Panc1 (cell line): ENCODE results near the gene ADGRV1. TPM values are rescaled to one million over a fixed set of nuclear protein-coding genes. Genes with fewer than 3 reads are reported as not detected.

ENCODE experiments used
- ATAC-seq: fragments of 200-7000 bp; cut with Tn5 transposase; 2 replicates; pipeline ENCODE4 v1.9.1; 2020; ENCODE audit warnings: mild to moderate bottlenecking, moderate library complexity
- BruUV-seq: library from RNA; stranded (reverse); fragments of 400-500 nt; replicated peaks from 2 replicates; lab custom pipeline; 2021; lab: Mats Ljungman, UMichigan
- CTCF ChIA-PET: fragments of 300-600 bp; sonication (Branson Sonifier 250); formaldehyde crosslinking; loops from one replicate; lab custom pipeline; 2022; ENCODE audit warnings: antibody characterized with exemption; lab: Charles Lee
- POLR2A ChIA-PET: fragments of 300-600 bp; sonication (Branson Sonifier 250); formaldehyde crosslinking; loops from one replicate; lab custom pipeline; 2022; ENCODE audit warnings: antibody characterized with exemption; lab: Charles Lee
- DNase-seq: peaks from one replicate; pipeline ENCODE4 v3.0.0-alpha.2; 2010; ENCODE audit warnings: low read depth, low spot score
- H3K27ac ChIP-seq: 2 replicates; pipeline ENCODE4 v1.5.1; 2011; ENCODE audit warnings: mild to moderate bottlenecking, low read length, inconsistent platforms
- H3K27me3 ChIP-seq: fragments of 200-500 bp; sonication (Bioruptor generic); 2 replicates; pipeline ENCODE4 v1.6.0; 2014; ENCODE audit warnings: low read length, inconsistent platforms; ENCODE audit not compliant: control insufficient read depth, insufficient read depth
- H3K36me3 ChIP-seq: fragments of 200-500 bp; sonication (Bioruptor generic); 2 replicates; pipeline ENCODE4 v1.5.1; 2014; ENCODE audit warnings: inconsistent platforms, mild to moderate bottlenecking, low read length, moderate library complexity; ENCODE audit not compliant: control insufficient read depth, insufficient read depth
- H3K4me1 ChIP-seq: 2 replicates; pipeline ENCODE4 v1.5.1; 2011; ENCODE audit warnings: inconsistent platforms, mild to moderate bottlenecking, low read length, moderate library complexity; ENCODE audit not compliant: control insufficient read depth, insufficient read depth
- H3K4me3 ChIP-seq, 2 experiments: 2 replicates each; pipeline ENCODE4 v1.5.1; 2011 to 2012; ENCODE audit warnings: low read depth in 2 of 2, low read length in 2 of 2, mild to moderate bottlenecking in 2 of 2, inconsistent platforms in 1 of 2, moderate library complexity in 1 of 2
- H3K9me3 ChIP-seq: fragments of 200-500 bp; sonication (Bioruptor generic); 2 replicates; pipeline ENCODE4 v1.5.1; 2014; ENCODE audit warnings: low read depth, mild to moderate bottlenecking, inconsistent platforms, low read length, moderate library complexity; ENCODE audit not compliant: control insufficient read depth, insufficient read depth
- POLR2AphosphoS5 ChIP-seq: IDR thresholded peaks from 2 replicates; pipeline ENCODE4 v1.6.1; 2012; ENCODE audit warnings: mild to moderate bottlenecking, low read depth, low read length, moderate library complexity
- SIN3A ChIP-seq: IDR thresholded peaks from 2 replicates; pipeline ENCODE4 v1.6.1; 2012; ENCODE audit warnings: low read depth, mild to moderate bottlenecking, low read length, moderate library complexity, borderline replicate concordance; ENCODE audit not compliant: insufficient read depth
- TCF7L2 ChIP-seq: IDR thresholded peaks from 2 replicates; pipeline ENCODE4 v1.6.1; 2011; ENCODE audit warnings: mild to moderate bottlenecking, low read depth, low read length, inconsistent platforms
- in situ Hi-C: cut with HindIII; loops from 2 replicates; pipeline ENCODE4 v1.10.0; 2016; ENCODE audit warnings: low sequenced_read_pairs, low pct_unique_long_range_greater_than_20kb
- intact Hi-C: fragments of 100-400 bp; cut with micrococcal nuclease; formaldehyde crosslinking; loops from one replicate; pipeline ENCODE4 v1.10.0; 2022; ENCODE audit not compliant: unreplicated experiment
- total RNA-seq: library from RNA; stranded (reverse); gene quantifications from one replicate; pipeline ENCODE4 v1.2.1, GENCODE V29; 2021; ENCODE audit not compliant: unreplicated experiment
- TF ChIP-seq, protein P1 (sequence below): fragments of 450-650 bp; IDR thresholded peaks from 2 replicates; pipeline ENCODE4 v1.5.1; 2017; ENCODE audit warnings: mild to moderate bottlenecking
- TF ChIP-seq, protein P2 (sequence below), 2 experiments: IDR thresholded peaks; 2 replicates each; pipeline ENCODE4 v1.6.1; 2011 to 2012; ENCODE audit warnings: low read depth in 2 of 2, control low read depth in 1 of 2, low read length in 1 of 2, mild to moderate bottlenecking in 1 of 2, moderate library complexity in 1 of 2; ENCODE audit not compliant: insufficient read depth in 1 of 2

The ADGRV1 gene
- total RNA-seq, 1 experiment from 2014 or later, result 0.49 TPM

DNA sequence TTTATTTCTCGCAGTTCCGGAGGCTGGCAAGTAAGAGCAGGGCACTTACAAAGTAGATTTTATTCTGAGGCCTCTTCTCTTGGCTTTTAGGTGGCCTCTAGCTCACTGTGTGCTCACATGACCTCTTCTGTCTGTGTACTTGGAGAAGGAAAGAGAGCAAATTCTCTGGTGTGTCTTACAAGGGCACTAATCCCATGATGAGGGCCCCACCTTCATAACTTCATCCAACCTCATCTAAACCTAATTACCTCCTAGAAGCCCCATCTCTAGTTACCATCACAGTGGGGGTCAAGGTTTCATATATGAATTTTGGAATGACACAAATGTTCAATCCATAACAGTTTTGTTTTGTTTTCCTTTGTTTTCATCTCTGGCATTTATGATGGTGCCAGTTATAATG lies 376.1 kb downstream of the ADGRV1 start:
- Histone ChIP-seq H3K36me3 (no peaks in the 10 kb centered on the region), H3K9me3 (no peaks in the 10 kb centered on the region), H3K4me1 (no peaks in the 10 kb centered on the region; the same call in 1 of the 2 replicates), H3K27ac (peak overlapping the region; percentile 7; the same call in 1 of the 2 replicates), H3K4me3 (no peak overlapping the region), H3K27me3 (no peaks in the 10 kb centered on the region)
- in situ Hi-C loops (no loop called here), intact Hi-C loops (loop anchor here (10.0 kb wide), 1 partner anchor 450 kb away; the partner anchor contains the start of gene ARRDC3)
- no peak for ATAC-seq
- ChIA-PET CTCF (no interaction called here), POLR2A (no interaction called here)
- DNase-seq, result no peak
- BruUV-seq, result no TSS peak
- TF ChIP-seq TCF7L2, result no peak
- TF ChIP-seq SIN3A, result no peak
- no peak for TF ChIP-seq POLR2AphosphoS5
- TF ChIP-seq, protein P1, sequence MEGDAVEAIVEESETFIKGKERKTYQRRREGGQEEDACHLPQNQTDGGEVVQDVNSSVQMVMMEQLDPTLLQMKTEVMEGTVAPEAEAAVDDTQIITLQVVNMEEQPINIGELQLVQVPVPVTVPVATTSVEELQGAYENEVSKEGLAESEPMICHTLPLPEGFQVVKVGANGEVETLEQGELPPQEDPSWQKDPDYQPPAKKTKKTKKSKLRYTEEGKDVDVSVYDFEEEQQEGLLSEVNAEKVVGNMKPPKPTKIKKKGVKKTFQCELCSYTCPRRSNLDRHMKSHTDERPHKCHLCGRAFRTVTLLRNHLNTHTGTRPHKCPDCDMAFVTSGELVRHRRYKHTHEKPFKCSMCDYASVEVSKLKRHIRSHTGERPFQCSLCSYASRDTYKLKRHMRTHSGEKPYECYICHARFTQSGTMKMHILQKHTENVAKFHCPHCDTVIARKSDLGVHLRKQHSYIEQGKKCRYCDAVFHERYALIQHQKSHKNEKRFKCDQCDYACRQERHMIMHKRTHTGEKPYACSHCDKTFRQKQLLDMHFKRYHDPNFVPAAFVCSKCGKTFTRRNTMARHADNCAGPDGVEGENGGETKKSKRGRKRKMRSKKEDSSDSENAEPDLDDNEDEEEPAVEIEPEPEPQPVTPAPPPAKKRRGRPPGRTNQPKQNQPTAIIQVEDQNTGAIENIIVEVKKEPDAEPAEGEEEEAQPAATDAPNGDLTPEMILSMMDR, result no peak
- TF ChIP-seq, protein P2, sequence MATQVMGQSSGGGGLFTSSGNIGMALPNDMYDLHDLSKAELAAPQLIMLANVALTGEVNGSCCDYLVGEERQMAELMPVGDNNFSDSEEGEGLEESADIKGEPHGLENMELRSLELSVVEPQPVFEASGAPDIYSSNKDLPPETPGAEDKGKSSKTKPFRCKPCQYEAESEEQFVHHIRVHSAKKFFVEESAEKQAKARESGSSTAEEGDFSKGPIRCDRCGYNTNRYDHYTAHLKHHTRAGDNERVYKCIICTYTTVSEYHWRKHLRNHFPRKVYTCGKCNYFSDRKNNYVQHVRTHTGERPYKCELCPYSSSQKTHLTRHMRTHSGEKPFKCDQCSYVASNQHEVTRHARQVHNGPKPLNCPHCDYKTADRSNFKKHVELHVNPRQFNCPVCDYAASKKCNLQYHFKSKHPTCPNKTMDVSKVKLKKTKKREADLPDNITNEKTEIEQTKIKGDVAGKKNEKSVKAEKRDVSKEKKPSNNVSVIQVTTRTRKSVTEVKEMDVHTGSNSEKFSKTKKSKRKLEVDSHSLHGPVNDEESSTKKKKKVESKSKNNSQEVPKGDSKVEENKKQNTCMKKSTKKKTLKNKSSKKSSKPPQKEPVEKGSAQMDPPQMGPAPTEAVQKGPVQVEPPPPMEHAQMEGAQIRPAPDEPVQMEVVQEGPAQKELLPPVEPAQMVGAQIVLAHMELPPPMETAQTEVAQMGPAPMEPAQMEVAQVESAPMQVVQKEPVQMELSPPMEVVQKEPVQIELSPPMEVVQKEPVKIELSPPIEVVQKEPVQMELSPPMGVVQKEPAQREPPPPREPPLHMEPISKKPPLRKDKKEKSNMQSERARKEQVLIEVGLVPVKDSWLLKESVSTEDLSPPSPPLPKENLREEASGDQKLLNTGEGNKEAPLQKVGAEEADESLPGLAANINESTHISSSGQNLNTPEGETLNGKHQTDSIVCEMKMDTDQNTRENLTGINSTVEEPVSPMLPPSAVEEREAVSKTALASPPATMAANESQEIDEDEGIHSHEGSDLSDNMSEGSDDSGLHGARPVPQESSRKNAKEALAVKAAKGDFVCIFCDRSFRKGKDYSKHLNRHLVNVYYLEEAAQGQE (IDR thresholded peaks at IDR 0.05; ENCODE audit: insufficient read depth in 1 of 2, low read depth in 2 of 2, low read length in 1 of 2), result no peak

DNA sequence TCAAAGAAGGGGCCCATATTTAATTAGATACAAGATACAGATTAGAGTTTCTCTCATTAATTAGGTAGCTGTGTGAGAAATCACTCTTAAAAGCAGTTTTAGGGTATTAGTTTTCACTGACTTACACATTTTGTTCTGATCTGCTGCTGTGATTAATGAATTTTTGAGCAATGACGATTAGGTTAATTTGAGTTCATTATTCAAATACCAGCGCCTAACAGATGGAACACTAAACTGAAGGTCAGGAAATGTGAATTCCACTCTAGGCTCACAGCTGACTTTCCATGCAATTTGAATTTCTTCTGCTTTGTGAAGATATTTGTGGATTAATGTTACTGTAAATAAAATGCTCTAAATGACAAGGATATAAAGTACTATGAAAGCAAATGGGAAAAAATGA lies 380.6 kb downstream of the ADGRV1 start:
- ATAC-seq, result no peak
- H3K27ac ChIP-seq, result no peak overlapping the region

More for the DNA sequence above, 380.6 kb downstream of the ADGRV1 start:
- H3K27me3 ChIP-seq, result no peaks in the 10 kb centered on the region
- no TSS peak for BruUV-seq
- H3K9me3 ChIP-seq, result no peaks in the 10 kb centered on the region
- DNase-seq, result no peak
- H3K4me1 ChIP-seq, result no peaks in the 10 kb centered on the region
- POLR2A ChIA-PET, result no interaction called here
- H3K4me3 ChIP-seq, result no peak overlapping the region
- intact Hi-C loops, result loop anchor here (10.0 kb wide), 1 partner anchor 446 kb away; the partner anchor contains the start of gene ARRDC3
- CTCF ChIA-PET, result no interaction called here
- no peaks in the 10 kb centered on the region for H3K36me3 ChIP-seq
- TF ChIP-seq, protein P2 (IDR thresholded peaks at IDR 0.05; ENCODE audit: insufficient read depth in 1 of 2, low read depth in 2 of 2, low read length in 1 of 2), result no peak
- TF ChIP-seq TCF7L2 (no peak), SIN3A (no peak), POLR2AphosphoS5 (no peak)
- TF ChIP-seq, protein P1, result no peak
- in situ Hi-C loops, result no loop called here
